ENCODE data around the gene SUMO4. TPM values are rescaled to one million over a fixed set of nuclear protein-coding genes. Genes with fewer than 3 reads are reported as not detected.

The SUMO4 gene
- polyA plus RNA-seq, 5 donors, result 0.79 to 1.9 (median 1.4) TPM

GRCh38 chr6:149389509-149390297 is 10.4 kb upstream of the SUMO4 start:
- DNase-seq, result no peak

GRCh38 chr6:149392093-149392492 is 8.0 kb upstream of the SUMO4 start:
- DNase-seq, result no peak

- DNase-seq, result no peak
Measured at GRCh38 chr6:149392535-149392934, 7.5 kb upstream of the SUMO4 start.

GRCh38 chr6:149393002-149393679 is 6.9 kb upstream of the SUMO4 start:
- no peak for DNase-seq

GRCh38 chr6:149395185-149395584 is 4.9 kb upstream of the SUMO4 start:
- DNase-seq, result no peak

GRCh38 chr6:149397384-149397783 is 2.7 kb upstream of the SUMO4 start:
- DNase-seq, result no peak

- DNase-seq, result no peak
Measured at GRCh38 chr6:149403534-149403933, 3.5 kb downstream of the SUMO4 start.

- DNase-seq, result no peak
Measured at GRCh38 chr6:149405823-149406765, 6.0 kb downstream of the SUMO4 start.

GRCh38 chr6:149409617-149410016 is 9.6 kb downstream of the SUMO4 start:
- DNase-seq, result no peak

GRCh38 chr6:149410557-149410956 is 10.5 kb downstream of the SUMO4 start:
- no peak for DNase-seq

- no peak for DNase-seq
Measured at GRCh38 chr6:149414009-149414408, 13.9 kb downstream of the SUMO4 start.

GRCh38 chr6:149414821-149415220 is 14.8 kb downstream of the SUMO4 start:
- DNase-seq, result no peak

GRCh38 chr6:149419696-149420404 is 19.8 kb downstream of the SUMO4 start:
- DNase-seq, result no peak

GRCh38 chr6:149421132-149421531 is 21.1 kb downstream of the SUMO4 start:
- DNase-seq, result no peak

- no peak for DNase-seq
Measured at GRCh38 chr6:149422581-149422980, 22.5 kb downstream of the SUMO4 start.

- no peak for DNase-seq
Measured at GRCh38 chr6:149423964-149424440, 23.9 kb downstream of the SUMO4 start.

GRCh38 chr6:149425224-149425623 is 25.2 kb downstream of the SUMO4 start:
- no peak for DNase-seq

- DNase-seq, result no peak
Measured at GRCh38 chr6:149425754-149426153, 25.7 kb downstream of the SUMO4 start.

- DNase-seq, result no peak
Measured at GRCh38 chr6:149428606-149429005, 28.5 kb downstream of the SUMO4 start.

GRCh38 chr6:149429427-149430360 is 29.6 kb downstream of the SUMO4 start:
- no peak for DNase-seq

Measured in right lung (tissue), 5 donors.